Hematopoietic multipotent progenitor cell (in vitro differentiated cells): ENCODE results near the gene XNDC1N. TPM values are rescaled to one million over a fixed set of nuclear protein-coding genes. Genes with fewer than 3 reads are reported as not detected.

Experiments used
- total RNA-seq: library from RNA; depleted of rRNA; stranded (reverse); fragments of >200 nt; gene quantifications from one replicate; pipeline ENCODE4 v1.2.3, GENCODE V29; 2012

The XNDC1N gene
- total RNA-seq, 1 donor, result 12.7 TPM

Other genes starting within 250 kb of the XNDC1N start
- gene DEFB108B, start 95.4 kb downstream of the XNDC1N start, total RNA-seq, result not detected
- not detected for gene DEFB131B, start 50.1 kb downstream of the XNDC1N start, total RNA-seq
- 30.7 TPM for gene RNF121, start 452 bp upstream of the XNDC1N start, total RNA-seq
- 2.2 TPM for gene IL18BP, start 70.3 kb upstream of the XNDC1N start, total RNA-seq
- 233 TPM for gene NUMA1, start 151.9 kb upstream of the XNDC1N start, total RNA-seq
- gene LRRC51, start 152.3 kb upstream of the XNDC1N start, total RNA-seq, result 2.7 TPM
- 259 TPM for gene LAMTOR1, start 174.7 kb upstream of the XNDC1N start, total RNA-seq
- gene TOMT, start 177.3 kb upstream of the XNDC1N start, total RNA-seq, result not detected
- 24.5 TPM for gene ANAPC15, start 184.1 kb upstream of the XNDC1N start, total RNA-seq
- gene FOLR3, start 207.1 kb upstream of the XNDC1N start, total RNA-seq, result not detected